ENCODE measurements around the gene ZFR2. TPM values are rescaled to one million over a fixed set of nuclear protein-coding genes. Genes with fewer than 3 reads are reported as not detected.

Gene ZFR2
- total RNA-seq, 1 experiment from 2014 or later, result not detected

DNA sequence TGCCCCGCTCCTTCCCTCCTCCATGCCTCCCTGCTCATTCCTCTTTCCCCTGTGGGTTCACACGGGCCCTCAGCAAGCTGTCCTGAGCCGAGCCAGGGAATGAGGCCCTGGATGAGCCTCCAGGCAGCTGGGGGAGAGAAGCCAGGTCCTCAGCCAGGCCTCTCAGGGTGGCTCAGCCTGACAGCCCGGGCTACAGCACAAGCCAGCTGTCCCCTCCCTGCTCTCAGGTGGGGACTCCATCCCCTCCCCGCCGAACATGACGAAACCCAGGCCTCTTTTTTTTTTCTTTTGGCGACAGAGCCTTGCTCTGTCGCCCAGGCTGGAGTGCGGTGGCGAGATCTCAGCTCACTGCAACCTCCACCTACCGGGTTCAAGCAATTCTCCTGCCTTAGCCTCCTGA lies 42.7 kb downstream of the ZFR2 start:
- TF ChIP-seq, protein P1, sequence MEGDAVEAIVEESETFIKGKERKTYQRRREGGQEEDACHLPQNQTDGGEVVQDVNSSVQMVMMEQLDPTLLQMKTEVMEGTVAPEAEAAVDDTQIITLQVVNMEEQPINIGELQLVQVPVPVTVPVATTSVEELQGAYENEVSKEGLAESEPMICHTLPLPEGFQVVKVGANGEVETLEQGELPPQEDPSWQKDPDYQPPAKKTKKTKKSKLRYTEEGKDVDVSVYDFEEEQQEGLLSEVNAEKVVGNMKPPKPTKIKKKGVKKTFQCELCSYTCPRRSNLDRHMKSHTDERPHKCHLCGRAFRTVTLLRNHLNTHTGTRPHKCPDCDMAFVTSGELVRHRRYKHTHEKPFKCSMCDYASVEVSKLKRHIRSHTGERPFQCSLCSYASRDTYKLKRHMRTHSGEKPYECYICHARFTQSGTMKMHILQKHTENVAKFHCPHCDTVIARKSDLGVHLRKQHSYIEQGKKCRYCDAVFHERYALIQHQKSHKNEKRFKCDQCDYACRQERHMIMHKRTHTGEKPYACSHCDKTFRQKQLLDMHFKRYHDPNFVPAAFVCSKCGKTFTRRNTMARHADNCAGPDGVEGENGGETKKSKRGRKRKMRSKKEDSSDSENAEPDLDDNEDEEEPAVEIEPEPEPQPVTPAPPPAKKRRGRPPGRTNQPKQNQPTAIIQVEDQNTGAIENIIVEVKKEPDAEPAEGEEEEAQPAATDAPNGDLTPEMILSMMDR (IDR thresholded peaks at IDR 0.05; ENCODE audit: unreplicated experiment), result no peak
- Mint-ChIP-seq H3K27me3 (ENCODE audit: unreplicated experiment) (peaks cover 33% of the 10 kb centered on the region), H3K9me3 (ENCODE audit: low read depth, unreplicated experiment) (no peaks in the 10 kb centered on the region), H3K36me3 (ENCODE audit: insufficient read depth, unreplicated experiment) (no peaks in the 10 kb centered on the region), H3K4me3 (ENCODE audit: low read depth, unreplicated experiment) (no peak overlapping the region), H3K4me1 (ENCODE audit: low read depth, unreplicated experiment) (no peaks in the 10 kb centered on the region), H3K27ac (ENCODE audit: unreplicated experiment) (no peak overlapping the region)
- CTCF ChIA-PET, result no interaction called here
- BruUV-seq (replicated peaks), result no TSS peak
- intact Hi-C loops (cut with micrococcal nuclease; ENCODE audit: unreplicated experiment), result no loop called here
- no peak for DNase-seq

DNA sequence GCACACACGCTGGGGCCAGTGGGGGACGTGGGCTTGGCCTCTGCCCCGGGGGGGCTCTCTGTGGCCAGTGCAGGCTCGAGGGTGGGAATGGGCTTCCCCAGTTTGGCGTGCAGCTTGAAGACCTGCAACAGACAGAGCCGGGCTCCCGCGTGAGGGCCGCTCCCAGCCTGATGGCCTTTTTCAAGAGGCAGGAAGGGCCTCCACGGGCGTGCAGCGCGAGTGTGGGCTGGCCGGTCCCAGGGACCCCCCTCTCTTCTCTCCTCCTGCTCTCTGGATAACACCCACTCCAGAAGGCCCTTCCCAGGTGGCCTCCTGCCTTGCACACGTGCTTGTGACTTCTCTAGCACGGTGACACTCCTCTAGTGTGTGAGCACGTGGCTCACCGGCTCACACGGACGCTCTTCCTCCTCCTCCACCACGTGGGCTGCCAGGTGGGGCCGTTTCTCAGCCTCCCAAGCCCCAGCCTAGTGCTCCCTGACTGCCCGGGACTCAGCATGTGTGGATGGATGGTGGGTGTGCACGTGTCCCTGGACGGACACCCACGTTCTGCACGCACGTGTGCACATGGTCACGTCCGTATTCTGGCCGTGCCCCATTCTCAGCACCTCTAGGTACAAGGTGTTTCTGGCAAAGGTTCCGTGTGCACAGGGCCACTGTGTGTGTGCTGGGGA lies 43.4 kb downstream of the ZFR2 start:
- CTCF ChIA-PET, result no interaction called here
- Mint-ChIP-seq H3K36me3 (ENCODE audit: insufficient read depth, unreplicated experiment) (no peaks in the 10 kb centered on the region), H3K27me3 (ENCODE audit: unreplicated experiment) (peaks cover 33% of the 10 kb centered on the region), H3K4me3 (ENCODE audit: low read depth, unreplicated experiment) (no peak overlapping the region), H3K27ac (ENCODE audit: unreplicated experiment) (no peak overlapping the region), H3K4me1 (ENCODE audit: low read depth, unreplicated experiment) (no peaks in the 10 kb centered on the region), H3K9me3 (ENCODE audit: low read depth, unreplicated experiment) (no peaks in the 10 kb centered on the region)
- TF ChIP-seq, protein P1 (IDR thresholded peaks at IDR 0.05; ENCODE audit: unreplicated experiment), result no peak
- no TSS peak for BruUV-seq (replicated peaks)
- DNase-seq, result no peak
- intact Hi-C loops (cut with micrococcal nuclease; ENCODE audit: unreplicated experiment), result no loop called here

DNA sequence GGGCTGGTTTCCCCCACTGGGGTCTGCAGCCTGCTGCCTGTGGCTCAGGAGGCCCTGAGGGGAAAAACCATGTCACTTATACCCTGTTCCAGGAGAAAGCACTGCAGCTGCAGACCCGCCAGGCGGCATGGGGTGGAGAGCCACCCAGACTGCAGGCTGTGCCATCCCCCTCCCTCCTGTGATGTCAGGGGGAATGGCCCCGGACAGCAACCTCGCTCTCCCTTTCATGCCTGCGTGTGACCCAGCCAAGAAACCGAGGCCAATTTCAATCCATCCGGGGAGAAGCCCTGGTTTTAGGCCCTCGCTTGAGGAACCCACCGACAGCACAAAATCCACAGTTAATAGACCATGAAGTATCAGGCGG lies 45.5 kb downstream of the ZFR2 start:
- no peaks in the 10 kb centered on the region for H3K4me1 Mint-ChIP-seq (ENCODE audit: low read depth, unreplicated experiment)
- intact Hi-C loops (cut with micrococcal nuclease; ENCODE audit: unreplicated experiment), result no loop called here
- DNase-seq, result no peak
- H3K27me3 Mint-ChIP-seq (ENCODE audit: unreplicated experiment), result peaks cover 26% of the 10 kb centered on the region
- H3K36me3 Mint-ChIP-seq (ENCODE audit: insufficient read depth, unreplicated experiment), result no peaks in the 10 kb centered on the region
- no peak overlapping the region for H3K4me3 Mint-ChIP-seq (ENCODE audit: low read depth, unreplicated experiment)
- H3K27ac Mint-ChIP-seq (ENCODE audit: unreplicated experiment), result no peak overlapping the region
- TF ChIP-seq, protein P1 (IDR thresholded peaks at IDR 0.05; ENCODE audit: unreplicated experiment), result no peak
- CTCF ChIA-PET, result no interaction called here
- no peaks in the 10 kb centered on the region for H3K9me3 Mint-ChIP-seq (ENCODE audit: low read depth, unreplicated experiment)
- BruUV-seq (replicated peaks), result no TSS peak

DNA sequence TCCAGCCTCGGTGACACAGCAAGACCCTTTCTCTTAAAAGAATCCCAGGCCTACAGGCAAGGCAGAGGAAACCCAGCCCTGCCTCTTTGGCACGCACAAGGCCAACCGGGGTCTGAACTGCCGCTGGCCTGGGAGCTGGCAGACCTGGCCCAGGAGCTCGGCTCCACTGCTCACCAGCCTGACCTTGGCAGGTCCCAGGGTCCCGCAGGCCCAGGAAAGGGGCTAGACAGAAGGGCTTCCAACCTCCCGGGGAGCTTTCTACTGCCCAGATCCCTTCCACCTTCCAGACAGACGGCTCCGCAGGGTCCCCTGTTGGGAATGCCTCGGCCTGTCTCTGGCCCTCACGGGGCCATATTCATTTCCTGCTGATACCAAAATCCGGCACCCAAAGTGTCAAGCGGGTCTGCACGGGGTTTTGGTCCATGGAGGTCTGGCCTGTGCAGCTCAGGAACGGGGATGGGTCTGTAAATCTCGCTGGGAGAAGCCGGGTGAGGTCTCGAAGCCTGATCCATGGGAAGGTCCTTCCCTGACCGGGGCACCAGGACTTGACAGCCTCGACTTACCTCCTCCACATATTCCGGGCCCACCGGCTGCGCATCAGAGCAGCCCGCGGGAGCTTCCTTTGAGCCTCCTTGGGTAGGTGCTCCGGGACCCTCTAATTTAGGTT lies 46.0 kb downstream of the ZFR2 start:
- H3K36me3 Mint-ChIP-seq (ENCODE audit: insufficient read depth, unreplicated experiment), result no peaks in the 10 kb centered on the region
- no peaks in the 10 kb centered on the region for H3K4me1 Mint-ChIP-seq (ENCODE audit: low read depth, unreplicated experiment)
- no TSS peak for BruUV-seq (replicated peaks)
- no peak overlapping the region for H3K4me3 Mint-ChIP-seq (ENCODE audit: low read depth, unreplicated experiment)
- no peak for DNase-seq
- no peak overlapping the region for H3K27ac Mint-ChIP-seq (ENCODE audit: unreplicated experiment)
- CTCF ChIA-PET, result interaction anchor here (1.2 to 1.3 kb wide), 2 partner anchors 26 to 60 kb away, joined by 3 to 5 read pairs; partner anchors contain the start of gene MRPL54
- H3K9me3 Mint-ChIP-seq (ENCODE audit: low read depth, unreplicated experiment), result no peaks in the 10 kb centered on the region
- intact Hi-C loops (cut with micrococcal nuclease; ENCODE audit: unreplicated experiment), result no loop called here
- TF ChIP-seq, protein P1 (IDR thresholded peaks at IDR 0.05; ENCODE audit: unreplicated experiment), result no peak
- H3K27me3 Mint-ChIP-seq (ENCODE audit: unreplicated experiment), result peaks cover 31% of the 10 kb centered on the region

All from Calu3 (cell line).